ENCODE measurements around the gene RANBP17.

DNA sequence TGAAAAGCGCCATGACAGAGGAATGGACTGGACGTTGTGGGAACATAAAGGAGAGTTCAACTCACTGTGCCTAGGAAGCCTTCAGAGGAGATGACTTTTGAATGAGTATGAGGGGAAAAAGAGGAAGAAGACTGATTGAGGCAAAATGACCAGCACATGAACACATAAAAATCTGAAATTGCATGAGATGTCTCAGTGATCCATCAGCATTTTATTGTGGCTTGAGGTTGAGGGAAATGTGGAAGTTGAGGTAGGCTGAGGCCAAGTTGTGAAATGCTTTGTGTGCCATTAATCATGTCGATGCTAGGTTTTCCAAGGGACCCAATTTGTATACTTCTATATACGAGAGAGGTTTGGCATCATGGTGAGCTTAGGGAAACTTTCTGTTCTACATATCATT lies 306.4 kb downstream of the RANBP17 start:
- TF ChIP-seq, protein P1, sequence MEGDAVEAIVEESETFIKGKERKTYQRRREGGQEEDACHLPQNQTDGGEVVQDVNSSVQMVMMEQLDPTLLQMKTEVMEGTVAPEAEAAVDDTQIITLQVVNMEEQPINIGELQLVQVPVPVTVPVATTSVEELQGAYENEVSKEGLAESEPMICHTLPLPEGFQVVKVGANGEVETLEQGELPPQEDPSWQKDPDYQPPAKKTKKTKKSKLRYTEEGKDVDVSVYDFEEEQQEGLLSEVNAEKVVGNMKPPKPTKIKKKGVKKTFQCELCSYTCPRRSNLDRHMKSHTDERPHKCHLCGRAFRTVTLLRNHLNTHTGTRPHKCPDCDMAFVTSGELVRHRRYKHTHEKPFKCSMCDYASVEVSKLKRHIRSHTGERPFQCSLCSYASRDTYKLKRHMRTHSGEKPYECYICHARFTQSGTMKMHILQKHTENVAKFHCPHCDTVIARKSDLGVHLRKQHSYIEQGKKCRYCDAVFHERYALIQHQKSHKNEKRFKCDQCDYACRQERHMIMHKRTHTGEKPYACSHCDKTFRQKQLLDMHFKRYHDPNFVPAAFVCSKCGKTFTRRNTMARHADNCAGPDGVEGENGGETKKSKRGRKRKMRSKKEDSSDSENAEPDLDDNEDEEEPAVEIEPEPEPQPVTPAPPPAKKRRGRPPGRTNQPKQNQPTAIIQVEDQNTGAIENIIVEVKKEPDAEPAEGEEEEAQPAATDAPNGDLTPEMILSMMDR (IDR thresholded peaks at IDR 0.05) = no peak
- no peak for TF ChIP-seq EZH2 (IDR thresholded peaks at IDR 0.05; ENCODE audit: borderline replicate concordance, insufficient read depth, low read depth, low read length, poor library complexity, severe bottlenecking)
